Neural progenitor cell (in vitro differentiated cells): ENCODE results near the gene CSF1R.

ENCODE experiments used
- CTCF ChIP-seq: fragments of 200-600 bp; sonication (generic); IDR thresholded peaks from 2 replicates; pipeline ENCODE4 v1.5.1; 2017; ENCODE audit warnings: antibody characterized with exemption, mild to moderate bottlenecking
- EZH2 ChIP-seq: fragments of 200-600 bp; sonication (generic); IDR thresholded peaks from 2 replicates; pipeline ENCODE4 v1.6.1; 2017; ENCODE audit warnings: antibody characterized with exemption, mild to moderate bottlenecking, moderate library complexity
- EZH2phosphoT487 ChIP-seq: fragments of 200-600 bp; sonication (generic); IDR thresholded peaks from 2 replicates; pipeline ENCODE4 v1.6.1; 2017; ENCODE audit warnings: antibody characterized with exemption

- TF ChIP-seq CTCF (no peak), EZH2phosphoT487 (no peak), EZH2 (no peak)
Measured at GRCh38 chr5:150067405-150067960, 18.9 kb downstream of the CSF1R start.
